Thyroid gland (tissue), 4 donors: ENCODE measurements around the gene AGTPBP1.

Experiments
- POLR2A ChIP-seq, 2 donors: fragments of 450-650 bp; IDR thresholded peaks; one replicate each; pipeline ENCODE4 v1.6.1; 2017; ENCODE audit warnings: antibody characterized with exemption in 2 of 2, mild to moderate bottlenecking in 2 of 2, moderate library complexity in 1 of 2
- TF ChIP-seq, protein P1 (sequence below), 6 experiments: fragments of 200-600 bp in 3 of 6; fragments of 450-650 bp in 3 of 6; sonication (generic) in 3 of 6; IDR thresholded peaks; one replicate each; pipeline ENCODE4 v1.5.1; 2016 to 2019; ENCODE audit warnings: antibody characterized with exemption in 6 of 6, mild to moderate bottlenecking in 2 of 6, inconsistent platforms in 1 of 6, moderate library complexity in 1 of 6

DNA sequence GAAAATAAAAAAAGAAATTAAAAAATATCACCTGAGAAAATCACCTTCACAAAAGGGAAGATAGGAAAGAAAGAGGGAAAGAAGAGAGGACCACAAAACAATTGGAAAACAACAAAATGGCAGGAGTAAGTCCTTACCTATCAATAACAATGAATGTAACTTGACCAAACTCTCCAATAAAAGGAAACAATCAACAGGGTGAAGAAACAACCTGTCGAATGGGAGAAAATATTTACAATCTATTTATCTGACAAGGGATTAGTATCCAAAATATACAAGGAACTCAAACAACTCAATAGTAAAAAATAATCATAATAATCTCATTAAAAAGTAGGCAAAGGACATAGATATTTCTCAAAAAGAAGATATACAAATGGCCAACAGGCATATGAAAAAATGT lies 135.8 kb downstream of the AGTPBP1 start:
- no peak for TF ChIP-seq POLR2A (IDR thresholded peaks at IDR 0.05)
- TF ChIP-seq, protein P1, sequence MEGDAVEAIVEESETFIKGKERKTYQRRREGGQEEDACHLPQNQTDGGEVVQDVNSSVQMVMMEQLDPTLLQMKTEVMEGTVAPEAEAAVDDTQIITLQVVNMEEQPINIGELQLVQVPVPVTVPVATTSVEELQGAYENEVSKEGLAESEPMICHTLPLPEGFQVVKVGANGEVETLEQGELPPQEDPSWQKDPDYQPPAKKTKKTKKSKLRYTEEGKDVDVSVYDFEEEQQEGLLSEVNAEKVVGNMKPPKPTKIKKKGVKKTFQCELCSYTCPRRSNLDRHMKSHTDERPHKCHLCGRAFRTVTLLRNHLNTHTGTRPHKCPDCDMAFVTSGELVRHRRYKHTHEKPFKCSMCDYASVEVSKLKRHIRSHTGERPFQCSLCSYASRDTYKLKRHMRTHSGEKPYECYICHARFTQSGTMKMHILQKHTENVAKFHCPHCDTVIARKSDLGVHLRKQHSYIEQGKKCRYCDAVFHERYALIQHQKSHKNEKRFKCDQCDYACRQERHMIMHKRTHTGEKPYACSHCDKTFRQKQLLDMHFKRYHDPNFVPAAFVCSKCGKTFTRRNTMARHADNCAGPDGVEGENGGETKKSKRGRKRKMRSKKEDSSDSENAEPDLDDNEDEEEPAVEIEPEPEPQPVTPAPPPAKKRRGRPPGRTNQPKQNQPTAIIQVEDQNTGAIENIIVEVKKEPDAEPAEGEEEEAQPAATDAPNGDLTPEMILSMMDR (IDR thresholded peaks at IDR 0.05) = no peak
